IMR-90 (cell line): ENCODE measurements around the gene LENEP. TPM values are rescaled to one million over a fixed set of nuclear protein-coding genes. Genes with fewer than 3 reads are reported as not detected.

ENCODE experiments used
- ATAC-seq: fragments of 200-7000 bp; cut with Tn5 transposase; 2 replicates; pipeline ENCODE4 v1.9.1; 2020; ENCODE audit warnings: low read depth, mild to moderate bottlenecking, moderate library complexity
- BruUV-seq: library from RNA; stranded (reverse); fragments of 400-500 nt; replicated peaks from 2 replicates; lab custom pipeline; 2021; lab: Mats Ljungman, UMichigan
- CTCF ChIA-PET: fragments of 300-600 bp; formaldehyde crosslinking; extraction: SDS; loops from one replicate; lab custom pipeline; 2021; ENCODE audit warnings: antibody characterized with exemption; lab: Yijun Ruan, JAX
- POLR2A ChIA-PET: fragments of 300-600 bp; sonication (Branson Sonifier 250); formaldehyde crosslinking; loops from one replicate; lab custom pipeline; 2022; ENCODE audit warnings: antibody characterized with exemption; ENCODE audit not compliant: unreplicated experiment; lab: Charles Lee
- DNase-seq: peaks from one replicate; pipeline ENCODE4 v3.0.0; 2013
- H2AFZ ChIP-seq: replicated peaks from 2 replicates; pipeline ENCODE3; 2013; ENCODE audit warnings: low read length, mild to moderate bottlenecking; ENCODE audit not compliant: poor library complexity
- H2AK5ac ChIP-seq: 2 replicates; pipeline ENCODE4 v1.6.1; 2013; ENCODE audit warnings: low read depth, low read length, inconsistent platforms
- H2AK9ac ChIP-seq: replicated peaks from 2 replicates; pipeline ENCODE3; 2013; ENCODE audit warnings: mild to moderate bottlenecking, low read depth, low read length, moderate library complexity; ENCODE audit not compliant: poor library complexity
- H2BK120ac ChIP-seq: 2 replicates; pipeline ENCODE4 v1.6.1; 2013; ENCODE audit warnings: low read depth, low read length, inconsistent platforms
- H2BK15ac ChIP-seq: 3 replicates; pipeline ENCODE4 v1.6.1; 2013; ENCODE audit warnings: low read depth, low read length, inconsistent platforms
- H2BK20ac ChIP-seq: 2 replicates; pipeline ENCODE4 v1.6.1; 2013; ENCODE audit warnings: low read depth, mild to moderate bottlenecking, inconsistent platforms, low read length, moderate library complexity
- H2BK5ac ChIP-seq: 2 replicates; pipeline ENCODE4 v1.6.1; 2013; ENCODE audit warnings: mild to moderate bottlenecking, low read depth, low read length, inconsistent platforms; ENCODE audit not compliant: poor library complexity, severe bottlenecking
- H3K14ac ChIP-seq: replicated peaks from 2 replicates; pipeline ENCODE4 v1.6.1; 2013; ENCODE audit warnings: low read depth, low read length, inconsistent platforms
- H3K18ac ChIP-seq: 2 replicates; pipeline ENCODE4 v1.6.1; 2013; ENCODE audit warnings: low read depth, low read length, control low read depth
- H3K23ac ChIP-seq: 2 replicates; pipeline ENCODE4 v1.6.1; 2013; ENCODE audit warnings: low read depth, low read length, inconsistent platforms
- H3K27ac ChIP-seq: 2 replicates; pipeline ENCODE4 v1.5.1; 2013; ENCODE audit warnings: mild to moderate bottlenecking, control low read depth, low read length; ENCODE audit not compliant: insufficient read depth
- H3K27me3 ChIP-seq: 2 replicates; pipeline ENCODE4 v1.6.1; 2013; ENCODE audit warnings: low read length; ENCODE audit not compliant: control insufficient read depth, insufficient read depth
- H3K36me3 ChIP-seq: 2 replicates; pipeline ENCODE4 v1.6.1; 2013; ENCODE audit warnings: low read length, mixed read lengths; ENCODE audit not compliant: control insufficient read depth, insufficient read depth
- H3K4ac ChIP-seq: 2 replicates; pipeline ENCODE4 v1.6.1; 2013; ENCODE audit warnings: low read depth, low read length, inconsistent platforms
- H3K4me1 ChIP-seq: 2 replicates; pipeline ENCODE4 v1.6.1; 2013; ENCODE audit warnings: low read length, mixed read lengths; ENCODE audit not compliant: control insufficient read depth, insufficient read depth
- H3K4me2 ChIP-seq: 2 replicates; pipeline ENCODE4 v1.6.1; 2013; ENCODE audit warnings: low read depth, mild to moderate bottlenecking, control low read depth, low read length, moderate library complexity
- H3K4me3 ChIP-seq: 2 replicates; pipeline ENCODE4 v1.5.1; 2013; ENCODE audit warnings: low read depth, mild to moderate bottlenecking, control low read depth, low read length, moderate library complexity; ENCODE audit not compliant: insufficient read depth
- H3K56ac ChIP-seq: 2 replicates; pipeline ENCODE4 v1.6.1; 2013; ENCODE audit warnings: low read length, inconsistent platforms; ENCODE audit not compliant: insufficient read depth; ENCODE audit errors: extremely low read depth
- H3K79me1 ChIP-seq, 2 experiments: 2 replicates each; pipeline ENCODE4 v1.6.1; 2013; ENCODE audit warnings: low read length in 2 of 2, inconsistent platforms in 1 of 2, low read depth in 1 of 2
- H3K9ac ChIP-seq: 2 replicates; pipeline ENCODE4 v1.6.1; 2013; ENCODE audit warnings: low read depth, low read length, control low read depth
- H3K9me1 ChIP-seq: 2 replicates; pipeline ENCODE4 v1.6.1; 2013; ENCODE audit warnings: low read length, inconsistent platforms; ENCODE audit not compliant: insufficient read depth
- H3K9me3 ChIP-seq: 2 replicates; pipeline ENCODE4 v1.6.1; 2013; ENCODE audit warnings: low read length; ENCODE audit not compliant: control insufficient read depth, insufficient read depth
- H4K20me1 ChIP-seq: 2 replicates; pipeline ENCODE4 v1.6.1; 2013; ENCODE audit warnings: low read length, inconsistent platforms; ENCODE audit not compliant: insufficient read depth
- H4K5ac ChIP-seq: 2 replicates; pipeline ENCODE4 v1.6.1; 2013; ENCODE audit warnings: mild to moderate bottlenecking, low read depth, low read length, control low read depth
- H4K8ac ChIP-seq, 2 experiments: 2 replicates each; pipeline ENCODE4 v1.6.1; 2013; ENCODE audit warnings: low read depth in 2 of 2, low read length in 2 of 2, control low read depth in 1 of 2, inconsistent platforms in 1 of 2
- H4K91ac ChIP-seq: 2 replicates; pipeline ENCODE4 v1.6.1; 2013; ENCODE audit warnings: low read depth, low read length, inconsistent platforms; ENCODE audit not compliant: insufficient read depth
- CEBPB ChIP-seq: IDR thresholded peaks from 2 replicates; pipeline ENCODE4 v1.6.1; 2012; ENCODE audit warnings: low read depth, low read length, improper control_type of control experiment
- CHD1 ChIP-seq: IDR thresholded peaks from 2 replicates; pipeline ENCODE4 v1.6.1; 2012; ENCODE audit warnings: low read depth, low read length, improper control_type of control experiment
- FOS ChIP-seq: fragments of 150-350 bp; IDR thresholded peaks from 2 replicates; pipeline ENCODE4 v1.6.1; 2016; ENCODE audit warnings: low read depth, low read length
- MAFK ChIP-seq: IDR thresholded peaks from 2 replicates; pipeline ENCODE4 v1.6.1; 2012; ENCODE audit warnings: low read depth, low read length, improper control_type of control experiment
- MAZ ChIP-seq: IDR thresholded peaks from 2 replicates; pipeline ENCODE4 v1.6.1; 2012; ENCODE audit warnings: low read depth, mild to moderate bottlenecking, low read length, improper control_type of control experiment, moderate library complexity, borderline replicate concordance
- RFX5 ChIP-seq: IDR thresholded peaks from 2 replicates; pipeline ENCODE4 v1.8.0; 2012; ENCODE audit warnings: low read depth, mild to moderate bottlenecking, low read length, moderate library complexity
- WGBS, 2 experiments: methylation state at CpG; one replicate each; pipeline versions ENCODE4 v1.1.5 to v1.1.7; 2013; ENCODE audit warnings: missing lambda C conversion rate in 2 of 2; ENCODE audit not compliant: insufficient read length in 1 of 2; ENCODE audit errors: extremely low coverage in 2 of 2; 5-methylcytosine and 5-hydroxymethylcytosine counted together
- dilution Hi-C: fragments of 300-500 bp; cut with HindIII; formaldehyde crosslinking; loops from one replicate; pipeline ENCODE4 v1.14.3; 2018; ENCODE audit warnings: low sequenced_read_pairs; ENCODE audit not compliant: unreplicated experiment
- in situ Hi-C: fragments of 300-500 bp; cut with MboI; formaldehyde crosslinking; loops from 3 replicates; pipeline ENCODE4 v1.14.3; 2019; ENCODE audit warnings: low sequenced_read_pairs, inconsistent platforms, mixed read lengths
- intact Hi-C: fragments of 100-400 bp; cut with micrococcal nuclease; formaldehyde crosslinking; loops from 2 replicates; pipeline ENCODE4 v1.10.0; 2022
- polyA plus RNA-seq, 3 experiments: library from polyadenylated mRNA; depleted of rRNA; stranded (reverse); fragments of >200 nt; gene quantifications; 2 replicates each; pipeline ENCODE4 v1.2.3, GENCODE V29; 2012; ENCODE audit warnings: low replicate concordance in 1 of 3
- total RNA-seq: library from RNA; depleted of rRNA; stranded (reverse); fragments of >200 nt; gene quantifications from 2 replicates; pipeline ENCODE4 v1.2.3, GENCODE V29; 2012
- TF ChIP-seq, protein P1 (sequence below): conservative IDR thresholded peaks from 2 replicates; pipeline ENCODE4 v1.5.1; 2012; ENCODE audit warnings: mild to moderate bottlenecking, low read depth, low read length, improper control_type of control experiment
- TF ChIP-seq, protein P2 (sequence below): fragments of 150-350 bp; IDR thresholded peaks from 2 replicates; pipeline ENCODE4 v1.6.1; 2016; ENCODE audit warnings: low read depth, mild to moderate bottlenecking, low read length, moderate library complexity, borderline replicate concordance

Gene LENEP
- total and polyA plus RNA-seq, 2 of the 4 experiments (the other 2 are of a cell fraction), result not detected

DNA sequence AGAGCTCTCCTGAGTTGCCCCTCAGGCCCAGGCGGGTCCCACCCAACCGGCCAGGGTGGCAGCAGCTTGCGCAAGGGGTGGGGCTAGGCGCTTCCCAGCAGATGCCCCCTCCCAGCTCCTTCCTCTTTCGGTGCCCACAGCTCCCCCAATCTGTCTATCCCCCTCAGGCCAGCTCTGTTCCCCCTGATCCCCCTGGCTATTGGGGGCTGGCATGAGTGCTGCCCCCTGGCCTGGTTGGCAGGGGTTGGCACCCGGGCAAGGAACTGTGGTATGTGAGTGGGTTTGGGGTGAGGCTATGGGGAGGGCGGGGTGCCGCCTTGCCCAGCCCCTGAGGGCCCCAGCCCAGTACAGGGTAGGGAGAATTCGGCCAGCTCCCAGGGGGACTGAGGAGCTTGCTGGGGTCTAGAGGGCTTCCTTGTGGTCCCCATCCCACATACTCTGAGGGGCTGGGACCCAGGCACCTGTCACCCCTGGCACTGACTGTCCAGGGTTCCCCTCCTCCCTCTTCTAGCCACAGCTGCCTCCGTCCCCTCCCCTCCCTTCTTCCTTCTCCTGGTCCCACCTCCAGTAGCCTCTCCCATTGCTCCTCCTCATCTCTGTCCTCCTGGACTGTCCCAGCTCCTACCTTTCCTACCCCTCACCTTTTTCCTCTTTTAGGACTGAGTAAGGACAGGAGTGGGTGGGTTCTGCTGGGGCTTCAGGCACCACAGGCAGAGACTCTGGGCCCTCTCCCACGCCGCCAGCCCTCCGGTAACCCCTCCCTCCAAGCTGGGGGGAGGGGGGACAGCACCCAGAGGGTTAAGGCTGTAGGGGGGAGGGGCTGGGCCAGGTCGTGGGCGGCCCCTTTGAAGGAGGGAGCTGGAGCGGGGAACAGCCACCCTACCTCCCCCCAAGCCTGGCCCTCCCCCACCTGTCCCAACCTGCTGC lies 14.9 kb downstream of the LENEP start:
- no peak for DNase-seq

More for the DNA sequence above, 14.9 kb downstream of the LENEP start:
- Histone ChIP-seq H3K56ac (no peak overlapping the region), H3K23ac (no peak overlapping the region), H4K5ac (no peak overlapping the region), H4K91ac (no peak overlapping the region), H2BK20ac (no peak overlapping the region), H2AFZ (no peak overlapping the region), H3K36me3 (peaks cover 2% of the 10 kb centered on the region), H3K27me3 (no peaks in the 10 kb centered on the region), H2AK9ac (no peak overlapping the region), H2BK5ac (no peak overlapping the region), H3K9me3 (no peaks in the 10 kb centered on the region), H4K20me1 (peaks cover 17% of the 10 kb centered on the region), H3K9me1 (peaks cover 12% of the 10 kb centered on the region), H3K4me3 (no peak overlapping the region), H2BK120ac (no peak overlapping the region), H3K9ac (no peak overlapping the region), H3K4me2 (no peak overlapping the region), H3K4me1 (peaks cover 15% of the 10 kb centered on the region), H3K18ac (no peak overlapping the region), H4K8ac (no peak overlapping the region), H2BK15ac (no peak overlapping the region), H2AK5ac (no peak overlapping the region), H3K79me1 (peaks cover 8 to 59% of the 10 kb centered on the region in 2 experiments), H3K4ac (no peak overlapping the region), H3K27ac (no peak overlapping the region), H3K14ac (no peak overlapping the region)
- 100% methylated on average over 1 of the region's 16 CpGs; no CpG with 5 or more reads in 1 of the 2 experiments for WGBS, 2 experiments
- ChIA-PET CTCF (no interaction called here), POLR2A (interaction anchor here (0.5 kb wide), 1 partner anchor 37 kb away, joined by 4 read pairs; no protein-coding TSS in a partner anchor)
- TF ChIP-seq MAFK, result no peak
- TF ChIP-seq, protein P1, sequence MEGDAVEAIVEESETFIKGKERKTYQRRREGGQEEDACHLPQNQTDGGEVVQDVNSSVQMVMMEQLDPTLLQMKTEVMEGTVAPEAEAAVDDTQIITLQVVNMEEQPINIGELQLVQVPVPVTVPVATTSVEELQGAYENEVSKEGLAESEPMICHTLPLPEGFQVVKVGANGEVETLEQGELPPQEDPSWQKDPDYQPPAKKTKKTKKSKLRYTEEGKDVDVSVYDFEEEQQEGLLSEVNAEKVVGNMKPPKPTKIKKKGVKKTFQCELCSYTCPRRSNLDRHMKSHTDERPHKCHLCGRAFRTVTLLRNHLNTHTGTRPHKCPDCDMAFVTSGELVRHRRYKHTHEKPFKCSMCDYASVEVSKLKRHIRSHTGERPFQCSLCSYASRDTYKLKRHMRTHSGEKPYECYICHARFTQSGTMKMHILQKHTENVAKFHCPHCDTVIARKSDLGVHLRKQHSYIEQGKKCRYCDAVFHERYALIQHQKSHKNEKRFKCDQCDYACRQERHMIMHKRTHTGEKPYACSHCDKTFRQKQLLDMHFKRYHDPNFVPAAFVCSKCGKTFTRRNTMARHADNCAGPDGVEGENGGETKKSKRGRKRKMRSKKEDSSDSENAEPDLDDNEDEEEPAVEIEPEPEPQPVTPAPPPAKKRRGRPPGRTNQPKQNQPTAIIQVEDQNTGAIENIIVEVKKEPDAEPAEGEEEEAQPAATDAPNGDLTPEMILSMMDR, result no peak
- TF ChIP-seq MAZ, result no peak
- TF ChIP-seq, protein P2, sequence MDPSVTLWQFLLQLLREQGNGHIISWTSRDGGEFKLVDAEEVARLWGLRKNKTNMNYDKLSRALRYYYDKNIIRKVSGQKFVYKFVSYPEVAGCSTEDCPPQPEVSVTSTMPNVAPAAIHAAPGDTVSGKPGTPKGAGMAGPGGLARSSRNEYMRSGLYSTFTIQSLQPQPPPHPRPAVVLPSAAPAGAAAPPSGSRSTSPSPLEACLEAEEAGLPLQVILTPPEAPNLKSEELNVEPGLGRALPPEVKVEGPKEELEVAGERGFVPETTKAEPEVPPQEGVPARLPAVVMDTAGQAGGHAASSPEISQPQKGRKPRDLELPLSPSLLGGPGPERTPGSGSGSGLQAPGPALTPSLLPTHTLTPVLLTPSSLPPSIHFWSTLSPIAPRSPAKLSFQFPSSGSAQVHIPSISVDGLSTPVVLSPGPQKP, result no peak
- TF ChIP-seq FOS, result no peak
- no peak for TF ChIP-seq RFX5
- no peak for TF ChIP-seq CEBPB
- TF ChIP-seq CHD1, result no peak
- ATAC-seq, result no peak
- no TSS peak for BruUV-seq
- dilution Hi-C loops, result no loop called here
- in situ Hi-C loops, result no loop called here
- intact Hi-C loops, result no loop called here
